Activated CD4-positive, CD25-positive, alpha-beta regulatory T cell treated with anti-CD3 and anti-CD28 coated beads, Interleukin-2, amount 50 U/mL, for 24 hours (primary cell): ENCODE data around the gene GLIPR1.
"Not testable (repeated sequence)": the region's sequence is repeated elsewhere in the genome, so short reads cannot be mapped to it uniquely, and the experiment has no call there.

Experiments
- ATAC-seq, 2 donors: fragments of 150-1000 bp; cut with Tn5 transposase; one replicate each; pipeline ENCODE4 v1.10.0; 2021; ENCODE audit warnings: mild to moderate bottlenecking in 1 of 2, moderate library complexity in 1 of 2

Gene GLIPR1

GRCh38 chr12:75480469-75480949 is at the start of gene GLIPR1:
Gene GLIPR1, plus strand, starts transcription at chr12:75480755. Its CDS starts 126 bp downstream, at chr12:75480881.
- ATAC-seq, result peak; percentile 89 to 90

GRCh38 chr12:75432924-75433323 is 47.6 kb upstream of the GLIPR1 start:
- no peak for ATAC-seq

- ATAC-seq, result peak in 1 of 2 donors; percentile 20
Measured at GRCh38 chr12:75437564-75437963, 43.0 kb upstream of the GLIPR1 start.

GRCh38 chr12:75438059-75438754 is 42.3 kb upstream of the GLIPR1 start:
- ATAC-seq, result no peak

- ATAC-seq, result no peak
Measured at GRCh38 chr12:75439048-75439447, 41.5 kb upstream of the GLIPR1 start.

GRCh38 chr12:75439930-75440329 is 40.6 kb upstream of the GLIPR1 start:
- no peak for ATAC-seq

- ATAC-seq, result not testable (repeated sequence)
Measured at GRCh38 chr12:75441687-75442449, 38.7 kb upstream of the GLIPR1 start.

GRCh38 chr12:75442454-75442853 is 38.1 kb upstream of the GLIPR1 start:
- not testable (repeated sequence) for ATAC-seq

GRCh38 chr12:75443709-75444108 is 36.8 kb upstream of the GLIPR1 start:
- no peak for ATAC-seq

GRCh38 chr12:75444429-75445136 is 36.0 kb upstream of the GLIPR1 start:
- ATAC-seq, result no peak

- ATAC-seq, result not testable (repeated sequence)
Measured at GRCh38 chr12:75445137-75445507, 35.4 kb upstream of the GLIPR1 start.

- ATAC-seq, result no peak
Measured at GRCh38 chr12:75446857-75447256, 33.7 kb upstream of the GLIPR1 start.

GRCh38 chr12:75447691-75448393 is 32.7 kb upstream of the GLIPR1 start:
- no peak for ATAC-seq

- ATAC-seq, result peak in 1 of 2 donors; percentile 43
Measured at GRCh38 chr12:75452675-75453330, 27.8 kb upstream of the GLIPR1 start.

GRCh38 chr12:75455839-75456238 is 24.7 kb upstream of the GLIPR1 start:
- ATAC-seq, result no peak

GRCh38 chr12:75457191-75457590 is 23.4 kb upstream of the GLIPR1 start:
- no peak for ATAC-seq

- not testable (repeated sequence) for ATAC-seq
Measured at GRCh38 chr12:75457866-75458265, 22.7 kb upstream of the GLIPR1 start.

- no peak for ATAC-seq
Measured at GRCh38 chr12:75459755-75460154, 20.8 kb upstream of the GLIPR1 start.

- ATAC-seq, result no peak
Measured at GRCh38 chr12:75460204-75460603, 20.4 kb upstream of the GLIPR1 start.

- no peak for ATAC-seq
Measured at GRCh38 chr12:75471902-75472890, 8.4 kb upstream of the GLIPR1 start.

GRCh38 chr12:75474116-75474515 is 6.4 kb upstream of the GLIPR1 start:
- no peak for ATAC-seq
